Mammary epithelial cell (primary cell): ENCODE measurements around the gene FHDC1.

Source experiments
- CTCF ChIP-seq, 2 donors: IDR thresholded peaks in 1 of 2; conservative IDR thresholded peaks in 1 of 2; 2 replicates each; pipeline ENCODE4 v1.5.1; 2011 to 2012; ENCODE audit warnings: inconsistent platforms in 2 of 2, low read length in 2 of 2, mild to moderate bottlenecking in 2 of 2, control low read depth in 1 of 2, low read depth in 1 of 2; ENCODE audit not compliant: insufficient read depth in 1 of 2; ENCODE audit errors: extremely low read depth in 1 of 2
- EZH2 ChIP-seq: IDR thresholded peaks from 2 replicates; pipeline ENCODE4 v1.6.1; 2012; ENCODE audit warnings: low read length, inconsistent platforms, borderline replicate concordance

- TF ChIP-seq CTCF (conservative IDR thresholded peaks at IDR 0.05 in 1 of 2, IDR thresholded peaks at IDR 0.05 in 1 of 2; ENCODE audit: extremely low read depth in 1 of 2, insufficient read depth in 1 of 2, low read depth in 1 of 2, low read length in 2 of 2) (no peak), EZH2 (no peak)
Measured at GRCh38 chr4:153027866-153028265, 91.7 kb downstream of the FHDC1 start.
